Measurements from ENCODE around the gene PI4KA.
"Not testable (repeated sequence)": the region's sequence is repeated elsewhere in the genome, so short reads cannot be mapped to it uniquely, and the experiment has no call there.

DNA sequence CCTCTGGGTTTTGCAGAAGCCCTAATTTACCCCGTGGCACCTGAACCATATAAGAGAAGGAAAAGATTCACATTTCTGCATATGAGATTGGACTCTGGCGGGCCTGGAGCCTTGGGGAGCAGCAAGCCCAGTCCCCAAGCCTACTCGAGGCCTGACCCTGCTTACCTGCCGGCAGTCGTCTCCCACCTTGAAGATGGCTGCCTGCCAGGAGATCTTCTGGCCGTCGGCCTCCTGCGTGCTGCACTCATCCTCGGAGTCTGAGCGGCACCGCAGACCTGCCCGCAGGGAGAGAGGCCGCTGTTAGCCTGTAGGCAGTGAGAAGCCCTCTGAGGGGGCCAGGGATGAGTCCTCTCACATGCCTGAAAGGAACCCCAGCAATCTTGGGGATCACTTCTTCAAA is 145.5 kb downstream of the PI4KA start:
- TF ChIP-seq, protein P1, sequence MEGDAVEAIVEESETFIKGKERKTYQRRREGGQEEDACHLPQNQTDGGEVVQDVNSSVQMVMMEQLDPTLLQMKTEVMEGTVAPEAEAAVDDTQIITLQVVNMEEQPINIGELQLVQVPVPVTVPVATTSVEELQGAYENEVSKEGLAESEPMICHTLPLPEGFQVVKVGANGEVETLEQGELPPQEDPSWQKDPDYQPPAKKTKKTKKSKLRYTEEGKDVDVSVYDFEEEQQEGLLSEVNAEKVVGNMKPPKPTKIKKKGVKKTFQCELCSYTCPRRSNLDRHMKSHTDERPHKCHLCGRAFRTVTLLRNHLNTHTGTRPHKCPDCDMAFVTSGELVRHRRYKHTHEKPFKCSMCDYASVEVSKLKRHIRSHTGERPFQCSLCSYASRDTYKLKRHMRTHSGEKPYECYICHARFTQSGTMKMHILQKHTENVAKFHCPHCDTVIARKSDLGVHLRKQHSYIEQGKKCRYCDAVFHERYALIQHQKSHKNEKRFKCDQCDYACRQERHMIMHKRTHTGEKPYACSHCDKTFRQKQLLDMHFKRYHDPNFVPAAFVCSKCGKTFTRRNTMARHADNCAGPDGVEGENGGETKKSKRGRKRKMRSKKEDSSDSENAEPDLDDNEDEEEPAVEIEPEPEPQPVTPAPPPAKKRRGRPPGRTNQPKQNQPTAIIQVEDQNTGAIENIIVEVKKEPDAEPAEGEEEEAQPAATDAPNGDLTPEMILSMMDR (IDR thresholded peaks at IDR 0.05): not testable (repeated sequence)
- not testable (repeated sequence) for TF ChIP-seq EZH2 (IDR thresholded peaks at IDR 0.05)

Measured in neural progenitor cell (in vitro differentiated cells).